A549 (cell line): ENCODE results near the gene EZH1. TPM values are rescaled to one million over a fixed set of nuclear protein-coding genes. Genes with fewer than 3 reads are reported as not detected.

ENCODE experiments used
- BHLHE40 ChIP-seq: IDR thresholded peaks from 2 replicates; pipeline ENCODE4 v1.6.1; 2012; ENCODE audit warnings: low read depth, low read length, inconsistent platforms
- CBX8 ChIP-seq: fragments of 200-600 bp; sonication (generic); IDR thresholded peaks from 2 replicates; pipeline ENCODE4 v1.6.1; 2016
- CHD2 ChIP-seq: fragments of 150-350 bp; IDR thresholded peaks from 2 replicates; pipeline ENCODE4 v1.6.1; 2014; ENCODE audit warnings: low read length; ENCODE audit not compliant: partially characterized antibody
- CHD4 ChIP-seq: fragments of 200-600 bp; sonication (generic); IDR thresholded peaks from 2 replicates; pipeline ENCODE4 v1.6.1; 2016; ENCODE audit warnings: antibody characterized with exemption, mild to moderate bottlenecking, borderline replicate concordance
- EHF ChIP-seq: fragments of 250-450 bp; sonication (Bioruptor Pico); IDR thresholded peaks from 2 replicates; pipeline ENCODE4 v1.5.0; 2020; ENCODE audit warnings: mild to moderate bottlenecking
- FOSL2 ChIP-seq, 2 experiments: fragments of 450-650 bp in 1 of 2; fragments of >200 bp in 1 of 2; sonication (Bioruptor Twin) in 1 of 2; formaldehyde crosslinking; IDR thresholded peaks; 2 replicates each; pipeline versions ENCODE4 v1.5.0 to v1.6.1; 2016 to 2020; ENCODE audit warnings: mild to moderate bottlenecking in 1 of 2, moderate library complexity in 1 of 2
- FOXS1 ChIP-seq: fragments of 250-450 bp; sonication (Bioruptor Pico); IDR thresholded peaks from 2 replicates; pipeline ENCODE4 v1.5.0; 2020; ENCODE audit warnings: mild to moderate bottlenecking, moderate library complexity
- GATA3 ChIP-seq: IDR thresholded peaks from 2 replicates; pipeline ENCODE4 v1.6.1; 2012; ENCODE audit warnings: borderline replicate concordance
- HDAC2 ChIP-seq: fragments of 200-600 bp; sonication (generic); IDR thresholded peaks from 2 replicates; pipeline ENCODE4 v1.6.1; 2016
- HEYL ChIP-seq: fragments of 250-450 bp; sonication (Bioruptor Pico); IDR thresholded peaks from 2 replicates; pipeline ENCODE4 v1.8.0; 2021; ENCODE audit warnings: mild to moderate bottlenecking, moderate library complexity
- HOXB13 ChIP-seq: fragments of 250-450 bp; sonication (Bioruptor Pico); IDR thresholded peaks from 2 replicates; pipeline ENCODE4 v1.5.0; 2020; ENCODE audit warnings: low read depth, mild to moderate bottlenecking, moderate library complexity
- JUN ChIP-seq, 2 experiments: fragments of >200 bp; sonication (Bioruptor Twin); formaldehyde crosslinking; IDR thresholded peaks; 2 replicates in 1 of 2; 3 replicates in 1 of 2; pipeline ENCODE4 v1.6.1; 2016 to 2017
- JUNB ChIP-seq: fragments of >200 bp; sonication (Bioruptor Twin); formaldehyde crosslinking; IDR thresholded peaks from 2 replicates; pipeline ENCODE4 v1.6.1; 2016
- KDM5A ChIP-seq: fragments of 200-600 bp; sonication (generic); IDR thresholded peaks from 2 replicates; pipeline ENCODE4 v1.6.1; 2016; ENCODE audit warnings: antibody characterized with exemption, mild to moderate bottlenecking
- MAZ ChIP-seq: fragments of 150-350 bp; IDR thresholded peaks from 2 replicates; pipeline ENCODE4 v1.6.1; 2014; ENCODE audit warnings: antibody characterized with exemption, low read depth, low read length, borderline replicate concordance
- MYC ChIP-seq: IDR thresholded peaks from 2 replicates; pipeline ENCODE4 v1.6.1; 2012; ENCODE audit warnings: mild to moderate bottlenecking, inconsistent platforms, low read length, improper control_type of control experiment, borderline replicate concordance
- NPAS2 ChIP-seq: fragments of 250-450 bp; sonication (Bioruptor Pico); IDR thresholded peaks from 2 replicates; pipeline ENCODE4 v1.8.0; 2022; ENCODE audit warnings: mild to moderate bottlenecking, moderate library complexity, borderline replicate concordance
- NR3C1 ChIP-seq: fragments of >200 bp; sonication (Bioruptor Twin); formaldehyde crosslinking; IDR thresholded peaks from 3 replicates; pipeline ENCODE4 v1.6.1; 2017
- PHF8 ChIP-seq: fragments of 200-600 bp; sonication (generic); IDR thresholded peaks from 2 replicates; pipeline ENCODE4 v1.6.1; 2016; ENCODE audit warnings: low read depth, mild to moderate bottlenecking, antibody characterized with exemption, moderate library complexity, borderline replicate concordance
- POLR2A ChIP-seq: IDR thresholded peaks from 2 replicates; pipeline ENCODE4 v1.6.1; 2012; ENCODE audit warnings: mild to moderate bottlenecking, low read length
- POLR2AphosphoS2 ChIP-seq: conservative IDR thresholded peaks from 2 replicates; pipeline ENCODE4 v1.6.1; 2012; ENCODE audit warnings: low read length, improper control_type of control experiment, inconsistent platforms
- RAD21 ChIP-seq, 2 experiments: fragments of >200 bp in 1 of 2; sonication (Bioruptor Twin) in 1 of 2; formaldehyde crosslinking in 1 of 2; IDR thresholded peaks in 1 of 2; conservative IDR thresholded peaks in 1 of 2; 2 replicates in 1 of 2; 3 replicates in 1 of 2; pipeline ENCODE4 v1.6.1; 2012 to 2018; ENCODE audit warnings: inconsistent platforms in 1 of 2
- RCOR1 ChIP-seq: fragments of 150-350 bp; IDR thresholded peaks from 2 replicates; pipeline ENCODE4 v1.6.1; 2014; ENCODE audit warnings: antibody characterized with exemption, low read length, low read depth
- RFX5 ChIP-seq: fragments of 450-650 bp; IDR thresholded peaks from 2 replicates; pipeline ENCODE4 v1.7.1; 2014; ENCODE audit warnings: antibody characterized with exemption, mild to moderate bottlenecking, moderate library complexity
- RNF2 ChIP-seq: fragments of 200-600 bp; sonication (generic); IDR thresholded peaks from 2 replicates; pipeline ENCODE4 v1.6.1; 2016; ENCODE audit warnings: low read depth, mild to moderate bottlenecking, antibody characterized with exemption, moderate library complexity, borderline replicate concordance
- SMC3 ChIP-seq: fragments of >200 bp; sonication (Bioruptor Twin); formaldehyde crosslinking; IDR thresholded peaks from 3 replicates; pipeline ENCODE4 v1.6.1; 2018; ENCODE audit warnings: inconsistent platforms
- TFCP2L1 ChIP-seq: fragments of 250-450 bp; sonication (Bioruptor Pico); IDR thresholded peaks from 2 replicates; pipeline ENCODE4 v1.5.0; 2021; ENCODE audit warnings: mild to moderate bottlenecking
- TP53 ChIP-seq: fragments of 250-450 bp; sonication (Bioruptor Pico); IDR thresholded peaks from 2 replicates; pipeline ENCODE4 v1.5.0; 2021; ENCODE audit warnings: mild to moderate bottlenecking, moderate library complexity
- ZFP36 ChIP-seq: fragments of 450-650 bp; IDR thresholded peaks from 2 replicates; pipeline ENCODE4 v1.6.1; 2014; ENCODE audit warnings: borderline replicate concordance; ENCODE audit not compliant: partially characterized antibody
- ZNF302 ChIP-seq: fragments of 250-450 bp; sonication (Bioruptor Pico); IDR thresholded peaks from 2 replicates; pipeline ENCODE4 v1.9.0; 2021; ENCODE audit warnings: inconsistent platforms, mild to moderate bottlenecking, moderate library complexity
- ZSCAN20 ChIP-seq: fragments of 250-450 bp; sonication (Bioruptor Pico); IDR thresholded peaks from 2 replicates; pipeline ENCODE4 v1.8.0; 2022; ENCODE audit warnings: mild to moderate bottlenecking, moderate library complexity
- polyA plus RNA-seq, 4 experiments: library from polyadenylated mRNA; depleted of rRNA in 3 of 4; stranded (reverse); fragments of >200 nt; fragmentation: RNase III in 1 of 4; extraction: RNeasy Plus Mini Kit Qiagen cat#74134 plus additional on column Dnase treatment in 1 of 4; gene quantifications; 2 replicates in 3 of 4; 3 replicates in 1 of 4; pipeline ENCODE4 v1.2.3, GENCODE V29; 2011 to 2017
- TF ChIP-seq, protein P1 (sequence below): fragments of 450-650 bp; IDR thresholded peaks from 2 replicates; pipeline ENCODE4 v1.6.1; 2014; ENCODE audit warnings: antibody characterized with exemption
- TF ChIP-seq, protein P2 (sequence below): IDR thresholded peaks from 2 replicates; pipeline ENCODE4 v1.6.1; 2012
- TF ChIP-seq, protein P3 (sequence below): fragments of 250-450 bp; sonication (Bioruptor Pico); IDR thresholded peaks from 2 replicates; pipeline ENCODE4 v1.5.0; 2021; ENCODE audit warnings: mild to moderate bottlenecking, moderate library complexity, borderline replicate concordance
- TF ChIP-seq, protein P4 (sequence below): fragments of >200 bp; sonication (Bioruptor Twin); formaldehyde crosslinking; IDR thresholded peaks from 3 replicates; pipeline ENCODE4 v1.5.1; 2016
- TF ChIP-seq, protein P5 (sequence below): IDR thresholded peaks from 2 replicates; pipeline ENCODE4 v1.6.1; 2012; ENCODE audit warnings: low read depth, borderline replicate concordance
- TF ChIP-seq, protein P6 (sequence below): fragments of >200 bp; sonication (Bioruptor Twin); formaldehyde crosslinking; IDR thresholded peaks from 2 replicates; pipeline ENCODE4 v1.6.1; 2016

The EZH1 gene
- polyA plus RNA-seq, 2 of the 4 experiments (the other 2 are of a cell fraction): 20.1 to 41.1 TPM

DNA sequence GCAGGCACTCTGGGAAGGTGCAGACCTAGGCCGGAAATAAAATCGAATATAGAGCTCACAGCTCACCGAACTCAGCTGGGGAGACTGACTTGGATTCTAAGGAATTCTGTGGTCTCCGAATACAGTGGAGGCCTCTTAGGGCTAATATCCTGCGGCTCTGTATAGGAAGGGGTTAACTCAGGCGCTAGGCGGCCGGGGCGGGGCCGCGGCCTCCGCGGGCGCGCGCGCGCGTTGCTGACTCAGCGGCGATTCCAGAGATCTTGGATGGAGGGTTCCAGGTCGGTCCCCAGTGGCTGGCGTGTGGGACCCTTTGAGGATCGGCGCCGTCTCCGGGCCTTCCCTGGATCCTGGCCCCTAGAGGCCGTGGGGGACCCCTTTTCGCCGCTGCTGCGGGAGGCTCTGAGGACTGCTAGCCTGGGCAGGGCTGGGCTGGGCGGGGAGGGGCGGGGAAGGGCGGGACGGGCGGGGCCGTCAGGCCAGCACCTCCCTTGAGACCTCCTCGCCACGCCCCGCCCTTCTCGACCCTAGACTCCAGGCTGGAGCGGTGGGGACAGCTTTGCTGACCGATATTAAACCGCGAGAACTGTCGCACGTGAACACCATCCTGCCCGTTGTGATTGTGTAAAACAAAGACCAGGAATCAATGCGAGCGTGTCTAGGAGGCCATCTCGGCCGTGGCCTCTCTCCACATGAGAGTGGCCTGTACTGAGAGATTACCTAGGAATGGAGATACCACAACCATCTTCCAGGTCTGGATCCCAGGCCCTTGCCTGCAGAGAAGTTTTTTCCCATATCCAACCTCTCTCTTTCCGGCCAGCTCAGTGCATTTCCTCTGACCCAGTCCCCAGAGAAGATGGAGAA, 66.7 kb downstream of the EZH1 start (continued):
- TF ChIP-seq CHD4: no peak
- TF ChIP-seq CBX8: no peak
- TF ChIP-seq RFX5: peak; percentile 29; the same call in 1 of the 2 replicates
- TF ChIP-seq PHF8: no peak; the same call in 1 of the 2 replicates
- TF ChIP-seq, protein P1, sequence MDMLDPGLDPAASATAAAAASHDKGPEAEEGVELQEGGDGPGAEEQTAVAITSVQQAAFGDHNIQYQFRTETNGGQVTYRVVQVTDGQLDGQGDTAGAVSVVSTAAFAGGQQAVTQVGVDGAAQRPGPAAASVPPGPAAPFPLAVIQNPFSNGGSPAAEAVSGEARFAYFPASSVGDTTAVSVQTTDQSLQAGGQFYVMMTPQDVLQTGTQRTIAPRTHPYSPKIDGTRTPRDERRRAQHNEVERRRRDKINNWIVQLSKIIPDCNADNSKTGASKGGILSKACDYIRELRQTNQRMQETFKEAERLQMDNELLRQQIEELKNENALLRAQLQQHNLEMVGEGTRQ: peak; percentile 16; the same call in 1 of the 2 replicates
- 0 out of 2 replicates have a peak, but pooled peaks have one; percentile 69 for TF ChIP-seq EHF (CRISPR knock-in tag)
- TF ChIP-seq ZFP36: no peak
- TF ChIP-seq POLR2A: peak; percentile 66
- no peak for TF ChIP-seq NR3C1
- TF ChIP-seq, protein P2, sequence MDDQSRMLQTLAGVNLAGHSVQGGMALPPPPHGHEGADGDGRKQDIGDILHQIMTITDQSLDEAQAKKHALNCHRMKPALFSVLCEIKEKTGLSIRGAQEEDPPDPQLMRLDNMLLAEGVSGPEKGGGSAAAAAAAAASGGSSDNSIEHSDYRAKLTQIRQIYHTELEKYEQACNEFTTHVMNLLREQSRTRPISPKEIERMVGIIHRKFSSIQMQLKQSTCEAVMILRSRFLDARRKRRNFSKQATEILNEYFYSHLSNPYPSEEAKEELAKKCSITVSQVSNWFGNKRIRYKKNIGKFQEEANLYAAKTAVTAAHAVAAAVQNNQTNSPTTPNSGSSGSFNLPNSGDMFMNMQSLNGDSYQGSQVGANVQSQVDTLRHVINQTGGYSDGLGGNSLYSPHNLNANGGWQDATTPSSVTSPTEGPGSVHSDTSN: no peak
- TF ChIP-seq HEYL: no peak
- TF ChIP-seq FOSL2 (IDR thresholded peaks at IDR 0.05): no peak
- TF ChIP-seq FOSL2 (CRISPR knock-in tag; IDR thresholded peaks at IDR 0.05): peak; percentile 72
- TF ChIP-seq KDM5A: no peak
- no peak; a peak in 1 of 5 replicates for TF ChIP-seq RAD21 (conservative IDR thresholded peaks at IDR 0.05 in 1 of 2, IDR thresholded peaks at IDR 0.05 in 1 of 2)
- no peak for TF ChIP-seq FOXS1 (CRISPR knock-in tag)
- TF ChIP-seq TFCP2L1 (CRISPR knock-in tag): peak; percentile 66; the same call in 1 of the 2 replicates
- TF ChIP-seq RCOR1: no peak
- TF ChIP-seq RNF2: no peak
- TF ChIP-seq TP53 (CRISPR knock-in tag): peak; percentile 71; the same call in 1 of the 2 replicates
- TF ChIP-seq MAZ: 0 out of 2 replicates have a peak, but pooled peaks have one; percentile 69
- peak; percentile 69 to 94 for TF ChIP-seq JUN (IDR thresholded peaks at IDR 0.05)
- peak; percentile 79 for TF ChIP-seq BHLHE40
- TF ChIP-seq, protein P3, sequence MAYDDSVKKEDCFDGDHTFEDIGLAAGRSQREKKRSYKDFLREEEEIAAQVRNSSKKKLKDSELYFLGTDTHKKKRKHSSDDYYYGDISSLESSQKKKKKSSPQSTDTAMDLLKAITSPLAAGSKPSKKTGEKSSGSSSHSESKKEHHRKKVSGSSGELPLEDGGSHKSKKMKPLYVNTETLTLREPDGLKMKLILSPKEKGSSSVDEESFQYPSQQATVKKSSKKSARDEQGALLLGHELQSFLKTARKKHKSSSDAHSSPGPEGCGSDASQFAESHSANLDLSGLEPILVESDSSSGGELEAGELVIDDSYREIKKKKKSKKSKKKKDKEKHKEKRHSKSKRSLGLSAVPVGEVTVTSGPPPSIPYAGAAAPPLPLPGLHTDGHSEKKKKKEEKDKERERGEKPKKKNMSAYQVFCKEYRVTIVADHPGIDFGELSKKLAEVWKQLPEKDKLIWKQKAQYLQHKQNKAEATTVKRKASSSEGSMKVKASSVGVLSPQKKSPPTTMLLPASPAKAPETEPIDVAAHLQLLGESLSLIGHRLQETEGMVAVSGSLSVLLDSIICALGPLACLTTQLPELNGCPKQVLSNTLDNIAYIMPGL (CRISPR knock-in tag): no peak
- TF ChIP-seq ZNF302 (CRISPR knock-in tag): no peak; the same call in 1 of the 2 replicates
- TF ChIP-seq HDAC2: no peak
- TF ChIP-seq ZSCAN20 (CRISPR knock-in tag): no peak
- TF ChIP-seq CHD2: peak; percentile 80
- TF ChIP-seq, protein P4, sequence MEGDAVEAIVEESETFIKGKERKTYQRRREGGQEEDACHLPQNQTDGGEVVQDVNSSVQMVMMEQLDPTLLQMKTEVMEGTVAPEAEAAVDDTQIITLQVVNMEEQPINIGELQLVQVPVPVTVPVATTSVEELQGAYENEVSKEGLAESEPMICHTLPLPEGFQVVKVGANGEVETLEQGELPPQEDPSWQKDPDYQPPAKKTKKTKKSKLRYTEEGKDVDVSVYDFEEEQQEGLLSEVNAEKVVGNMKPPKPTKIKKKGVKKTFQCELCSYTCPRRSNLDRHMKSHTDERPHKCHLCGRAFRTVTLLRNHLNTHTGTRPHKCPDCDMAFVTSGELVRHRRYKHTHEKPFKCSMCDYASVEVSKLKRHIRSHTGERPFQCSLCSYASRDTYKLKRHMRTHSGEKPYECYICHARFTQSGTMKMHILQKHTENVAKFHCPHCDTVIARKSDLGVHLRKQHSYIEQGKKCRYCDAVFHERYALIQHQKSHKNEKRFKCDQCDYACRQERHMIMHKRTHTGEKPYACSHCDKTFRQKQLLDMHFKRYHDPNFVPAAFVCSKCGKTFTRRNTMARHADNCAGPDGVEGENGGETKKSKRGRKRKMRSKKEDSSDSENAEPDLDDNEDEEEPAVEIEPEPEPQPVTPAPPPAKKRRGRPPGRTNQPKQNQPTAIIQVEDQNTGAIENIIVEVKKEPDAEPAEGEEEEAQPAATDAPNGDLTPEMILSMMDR: no peak
- TF ChIP-seq, protein P5, sequence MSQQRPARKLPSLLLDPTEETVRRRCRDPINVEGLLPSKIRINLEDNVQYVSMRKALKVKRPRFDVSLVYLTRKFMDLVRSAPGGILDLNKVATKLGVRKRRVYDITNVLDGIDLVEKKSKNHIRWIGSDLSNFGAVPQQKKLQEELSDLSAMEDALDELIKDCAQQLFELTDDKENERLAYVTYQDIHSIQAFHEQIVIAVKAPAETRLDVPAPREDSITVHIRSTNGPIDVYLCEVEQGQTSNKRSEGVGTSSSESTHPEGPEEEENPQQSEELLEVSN: peak; percentile 80
- TF ChIP-seq GATA3: 0 out of 2 replicates have a peak, but pooled peaks have one; percentile 17
- TF ChIP-seq NPAS2 (CRISPR knock-in tag): no peak
- no peak for TF ChIP-seq SMC3
- no peak for TF ChIP-seq POLR2AphosphoS2
- TF ChIP-seq, protein P6, sequence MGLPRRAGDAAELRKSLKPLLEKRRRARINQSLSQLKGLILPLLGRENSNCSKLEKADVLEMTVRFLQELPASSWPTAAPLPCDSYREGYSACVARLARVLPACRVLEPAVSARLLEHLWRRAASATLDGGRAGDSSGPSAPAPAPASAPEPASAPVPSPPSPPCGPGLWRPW: no peak
- TF ChIP-seq HOXB13 (CRISPR knock-in tag): no peak; the same call in 1 of the 2 replicates
- TF ChIP-seq MYC: peak; percentile 62; the same call in 1 of the 2 replicates
- TF ChIP-seq JUNB: no peak
